SK-N-SH treated with all-trans-retinoic acid at 6 μM for 48 hours (cell line): ENCODE results near the gene PRRG4.

Source experiments
- ATAC-seq: fragments of 200-7000 bp; cut with Tn5 transposase; 3 replicates; pipeline ENCODE4 v1.9.1; 2020; ENCODE audit warnings: mild to moderate bottlenecking, moderate library complexity
- BACH2 ChIP-seq: fragments of 250-450 bp; sonication (Bioruptor Pico); IDR thresholded peaks from 2 replicates; pipeline ENCODE4 v1.9.0; 2021; ENCODE audit warnings: mild to moderate bottlenecking, borderline replicate concordance
- CSDC2 ChIP-seq: fragments of 250-450 bp; sonication (Bioruptor Pico); IDR thresholded peaks from 2 replicates; pipeline ENCODE4 v1.5.0; 2020; ENCODE audit warnings: mild to moderate bottlenecking, moderate library complexity
- GLIS3 ChIP-seq: fragments of 250-450 bp; sonication (Bioruptor Pico); IDR thresholded peaks from 2 replicates; pipeline ENCODE4 v1.5.0; 2020; ENCODE audit warnings: mild to moderate bottlenecking, moderate library complexity
- ISL1 ChIP-seq: fragments of 250-450 bp; sonication (Bioruptor Pico); IDR thresholded peaks from 2 replicates; pipeline ENCODE4 v2.1.2; 2022; ENCODE audit warnings: mild to moderate bottlenecking, moderate library complexity
- OSR1 ChIP-seq: fragments of 250-450 bp; sonication (Bioruptor Pico); IDR thresholded peaks from 2 replicates; pipeline ENCODE4 v1.8.0; 2022; ENCODE audit warnings: moderate library complexity, mild to moderate bottlenecking, inconsistent platforms
- RARB ChIP-seq: fragments of 250-450 bp; sonication (Bioruptor Pico); IDR thresholded peaks from 2 replicates; pipeline ENCODE4 v1.8.0; 2021; ENCODE audit warnings: mild to moderate bottlenecking, moderate library complexity
- SNAI2 ChIP-seq: fragments of 250-450 bp; sonication (Bioruptor Pico); IDR thresholded peaks from 2 replicates; pipeline ENCODE4 v1.5.0; 2020; ENCODE audit warnings: mild to moderate bottlenecking, moderate library complexity
- TCF4 ChIP-seq: fragments of 250-450 bp; sonication (Bioruptor Pico); IDR thresholded peaks from 2 replicates; pipeline ENCODE4 v1.8.0; 2021; ENCODE audit warnings: mild to moderate bottlenecking, moderate library complexity, borderline replicate concordance
- TOX ChIP-seq: fragments of 250-450 bp; sonication (Bioruptor Pico); IDR thresholded peaks from 2 replicates; pipeline ENCODE4 v1.8.0; 2021; ENCODE audit warnings: mild to moderate bottlenecking, moderate library complexity, borderline replicate concordance
- ZC3H10 ChIP-seq: fragments of 250-450 bp; sonication (Bioruptor Pico); IDR thresholded peaks from 2 replicates; pipeline ENCODE4 v1.5.1; 2021; ENCODE audit warnings: mild to moderate bottlenecking, moderate library complexity
- ZFP3 ChIP-seq: fragments of 250-450 bp; sonication (Bioruptor Pico); IDR thresholded peaks from 2 replicates; pipeline ENCODE4 v1.5.0; 2020; ENCODE audit warnings: mild to moderate bottlenecking, moderate library complexity
- ZFP30 ChIP-seq: fragments of 450-650 bp; formaldehyde crosslinking; IDR thresholded peaks from 2 replicates; pipeline ENCODE4 v1.5.0; 2022; ENCODE audit warnings: mild to moderate bottlenecking, moderate library complexity
- ZNF565 ChIP-seq: fragments of 450-650 bp; formaldehyde crosslinking; conservative IDR thresholded peaks from 2 replicates; pipeline ENCODE4 v1.5.0; 2020; ENCODE audit warnings: low read depth, mild to moderate bottlenecking, moderate library complexity
- ZNF70 ChIP-seq: fragments of 450-650 bp; formaldehyde crosslinking; IDR thresholded peaks from 2 replicates; pipeline ENCODE4 v1.5.0; 2020; ENCODE audit warnings: mild to moderate bottlenecking, moderate library complexity
- ZNF8 ChIP-seq: fragments of 450-650 bp; formaldehyde crosslinking; IDR thresholded peaks from 2 replicates; pipeline ENCODE4 v1.5.0; 2020; ENCODE audit warnings: mild to moderate bottlenecking, moderate library complexity
- TF ChIP-seq, protein P1 (sequence below): fragments of 250-450 bp; sonication (Bioruptor Pico); IDR thresholded peaks from 2 replicates; pipeline ENCODE4 v1.5.0; 2020; ENCODE audit warnings: mild to moderate bottlenecking, moderate library complexity
- TF ChIP-seq, protein P2 (sequence below): fragments of 250-450 bp; sonication (Bioruptor Pico); IDR thresholded peaks from 2 replicates; pipeline ENCODE4 v1.5.1; 2020; ENCODE audit warnings: low read depth, mild to moderate bottlenecking, moderate library complexity
- TF ChIP-seq, protein P3 (sequence below): fragments of 250-450 bp; sonication (Bioruptor Pico); IDR thresholded peaks from 2 replicates; pipeline ENCODE4 v1.5.1; 2021; ENCODE audit warnings: mild to moderate bottlenecking, moderate library complexity
- TF ChIP-seq, protein P4 (sequence below): fragments of 250-450 bp; sonication (Bioruptor Pico); IDR thresholded peaks from 2 replicates; pipeline ENCODE4 v1.8.0; 2021; ENCODE audit warnings: low read depth, mild to moderate bottlenecking, moderate library complexity, borderline replicate concordance
- TF ChIP-seq, protein P5 (sequence below): fragments of 250-450 bp; sonication (Bioruptor Pico); IDR thresholded peaks from 2 replicates; pipeline ENCODE4 v1.8.0; 2020; ENCODE audit warnings: mild to moderate bottlenecking, moderate library complexity, borderline replicate concordance

Gene PRRG4

DNA sequence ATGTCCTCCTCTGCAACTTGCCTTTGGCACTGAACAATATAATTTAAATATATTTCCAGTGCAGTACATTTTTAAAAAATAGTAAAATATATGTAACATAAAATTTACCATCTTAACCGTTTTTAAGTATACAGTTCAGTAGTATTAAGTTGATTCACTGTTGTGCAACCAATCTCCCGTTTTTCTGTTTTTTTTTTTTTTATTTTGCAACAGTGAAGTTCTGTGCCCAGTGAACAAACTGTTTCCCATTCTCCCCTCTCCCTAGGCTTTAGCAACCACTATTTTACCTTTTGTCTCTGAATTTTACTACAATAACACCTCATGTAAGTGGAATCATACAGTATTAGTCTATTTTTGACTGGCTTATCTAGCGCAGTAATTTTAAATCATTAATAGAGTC lies 13.8 kb downstream of the PRRG4 start:
- TF ChIP-seq TCF4 (CRISPR knock-in tag) (no peak), TOX (CRISPR knock-in tag) (no peak), BACH2 (CRISPR knock-in tag) (no peak), ZNF70 (no peak), ZFP30 (CRISPR knock-in tag) (no peak), OSR1 (CRISPR knock-in tag) (no peak), ZNF565 (no peak), GLIS3 (CRISPR knock-in tag) (no peak), ZC3H10 (CRISPR knock-in tag) (no peak), CSDC2 (CRISPR knock-in tag) (no peak), ISL1 (CRISPR knock-in tag) (no peak), SNAI2 (no peak), ZFP3 (no peak), ZNF8 (CRISPR knock-in tag) (no peak), RARB (no peak)
- TF ChIP-seq, protein P1, sequence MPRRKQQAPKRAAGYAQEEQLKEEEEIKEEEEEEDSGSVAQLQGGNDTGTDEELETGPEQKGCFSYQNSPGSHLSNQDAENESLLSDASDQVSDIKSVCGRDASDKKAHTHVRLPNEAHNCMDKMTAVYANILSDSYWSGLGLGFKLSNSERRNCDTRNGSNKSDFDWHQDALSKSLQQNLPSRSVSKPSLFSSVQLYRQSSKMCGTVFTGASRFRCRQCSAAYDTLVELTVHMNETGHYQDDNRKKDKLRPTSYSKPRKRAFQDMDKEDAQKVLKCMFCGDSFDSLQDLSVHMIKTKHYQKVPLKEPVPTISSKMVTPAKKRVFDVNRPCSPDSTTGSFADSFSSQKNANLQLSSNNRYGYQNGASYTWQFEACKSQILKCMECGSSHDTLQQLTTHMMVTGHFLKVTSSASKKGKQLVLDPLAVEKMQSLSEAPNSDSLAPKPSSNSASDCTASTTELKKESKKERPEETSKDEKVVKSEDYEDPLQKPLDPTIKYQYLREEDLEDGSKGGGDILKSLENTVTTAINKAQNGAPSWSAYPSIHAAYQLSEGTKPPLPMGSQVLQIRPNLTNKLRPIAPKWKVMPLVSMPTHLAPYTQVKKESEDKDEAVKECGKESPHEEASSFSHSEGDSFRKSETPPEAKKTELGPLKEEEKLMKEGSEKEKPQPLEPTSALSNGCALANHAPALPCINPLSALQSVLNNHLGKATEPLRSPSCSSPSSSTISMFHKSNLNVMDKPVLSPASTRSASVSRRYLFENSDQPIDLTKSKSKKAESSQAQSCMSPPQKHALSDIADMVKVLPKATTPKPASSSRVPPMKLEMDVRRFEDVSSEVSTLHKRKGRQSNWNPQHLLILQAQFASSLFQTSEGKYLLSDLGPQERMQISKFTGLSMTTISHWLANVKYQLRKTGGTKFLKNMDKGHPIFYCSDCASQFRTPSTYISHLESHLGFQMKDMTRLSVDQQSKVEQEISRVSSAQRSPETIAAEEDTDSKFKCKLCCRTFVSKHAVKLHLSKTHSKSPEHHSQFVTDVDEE = no peak
- TF ChIP-seq, protein P2, sequence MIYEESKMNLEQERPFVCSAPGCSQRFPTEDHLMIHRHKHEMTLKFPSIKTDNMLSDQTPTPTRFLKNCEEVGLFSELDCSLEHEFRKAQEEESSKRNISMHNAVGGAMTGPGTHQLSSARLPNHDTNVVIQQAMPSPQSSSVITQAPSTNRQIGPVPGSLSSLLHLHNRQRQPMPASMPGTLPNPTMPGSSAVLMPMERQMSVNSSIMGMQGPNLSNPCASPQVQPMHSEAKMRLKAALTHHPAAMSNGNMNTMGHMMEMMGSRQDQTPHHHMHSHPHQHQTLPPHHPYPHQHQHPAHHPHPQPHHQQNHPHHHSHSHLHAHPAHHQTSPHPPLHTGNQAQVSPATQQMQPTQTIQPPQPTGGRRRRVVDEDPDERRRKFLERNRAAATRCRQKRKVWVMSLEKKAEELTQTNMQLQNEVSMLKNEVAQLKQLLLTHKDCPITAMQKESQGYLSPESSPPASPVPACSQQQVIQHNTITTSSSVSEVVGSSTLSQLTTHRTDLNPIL (CRISPR knock-in tag) = no peak
- TF ChIP-seq, protein P3, sequence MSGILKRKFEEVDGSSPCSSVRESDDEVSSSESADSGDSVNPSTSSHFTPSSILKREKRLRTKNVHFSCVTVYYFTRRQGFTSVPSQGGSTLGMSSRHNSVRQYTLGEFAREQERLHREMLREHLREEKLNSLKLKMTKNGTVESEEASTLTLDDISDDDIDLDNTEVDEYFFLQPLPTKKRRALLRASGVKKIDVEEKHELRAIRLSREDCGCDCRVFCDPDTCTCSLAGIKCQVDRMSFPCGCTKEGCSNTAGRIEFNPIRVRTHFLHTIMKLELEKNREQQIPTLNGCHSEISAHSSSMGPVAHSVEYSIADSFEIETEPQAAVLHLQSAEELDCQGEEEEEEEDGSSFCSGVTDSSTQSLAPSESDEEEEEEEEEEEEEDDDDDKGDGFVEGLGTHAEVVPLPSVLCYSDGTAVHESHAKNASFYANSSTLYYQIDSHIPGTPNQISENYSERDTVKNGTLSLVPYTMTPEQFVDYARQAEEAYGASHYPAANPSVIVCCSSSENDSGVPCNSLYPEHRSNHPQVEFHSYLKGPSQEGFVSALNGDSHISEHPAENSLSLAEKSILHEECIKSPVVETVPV = no peak
- no peak for ATAC-seq

DNA sequence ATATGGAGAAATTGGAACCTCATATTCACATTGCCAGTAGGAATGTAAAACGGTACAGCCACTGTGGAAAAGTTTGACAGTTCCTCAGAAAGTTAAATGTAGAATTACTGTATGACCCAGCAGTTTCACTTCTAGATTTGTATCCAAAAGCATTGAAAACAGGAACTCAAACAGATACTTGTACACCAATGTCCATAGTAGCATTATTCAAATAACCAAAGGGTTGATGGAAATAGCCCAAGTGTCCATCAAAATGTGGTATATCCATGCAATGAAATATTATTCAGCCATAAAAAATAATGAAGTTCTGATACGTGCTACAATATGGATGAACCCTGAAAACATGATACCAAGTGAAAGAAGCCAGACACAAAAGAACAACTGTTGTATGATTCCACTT lies 17.8 kb downstream of the PRRG4 start:
- ATAC-seq = no peak
- TF ChIP-seq, protein P1 = no peak
- peak; percentile 78 for TF ChIP-seq ZNF8 (CRISPR knock-in tag)

DNA sequence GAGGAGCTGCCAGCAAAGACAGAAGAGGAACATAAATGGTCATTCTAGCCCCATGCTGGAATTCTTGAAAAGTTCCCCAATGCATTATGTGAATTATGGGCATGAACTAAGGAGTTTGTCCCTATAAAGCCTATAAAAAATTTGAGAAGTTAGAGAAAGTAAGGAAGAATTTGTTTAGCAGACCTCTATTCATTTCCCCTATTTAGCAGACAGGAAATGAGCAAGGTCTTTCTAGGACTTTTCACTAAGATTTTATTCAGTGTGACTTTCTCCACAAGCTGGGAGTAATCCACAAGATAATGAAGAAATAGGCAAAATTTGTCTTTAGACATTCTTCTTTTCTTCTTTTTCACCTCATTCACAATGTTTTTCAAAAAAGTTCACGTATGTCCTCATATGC lies 20.0 kb downstream of the PRRG4 start:
- no peak for ATAC-seq
- TF ChIP-seq, protein P3 = no peak
- TF ChIP-seq CSDC2 (CRISPR knock-in tag) (no peak), RARB (no peak), GLIS3 (CRISPR knock-in tag) (no peak), ZNF8 (CRISPR knock-in tag) (no peak), ZFP30 (CRISPR knock-in tag) (no peak), ISL1 (CRISPR knock-in tag) (no peak)
- TF ChIP-seq, protein P2 (CRISPR knock-in tag) = no peak
- TF ChIP-seq, protein P4, sequence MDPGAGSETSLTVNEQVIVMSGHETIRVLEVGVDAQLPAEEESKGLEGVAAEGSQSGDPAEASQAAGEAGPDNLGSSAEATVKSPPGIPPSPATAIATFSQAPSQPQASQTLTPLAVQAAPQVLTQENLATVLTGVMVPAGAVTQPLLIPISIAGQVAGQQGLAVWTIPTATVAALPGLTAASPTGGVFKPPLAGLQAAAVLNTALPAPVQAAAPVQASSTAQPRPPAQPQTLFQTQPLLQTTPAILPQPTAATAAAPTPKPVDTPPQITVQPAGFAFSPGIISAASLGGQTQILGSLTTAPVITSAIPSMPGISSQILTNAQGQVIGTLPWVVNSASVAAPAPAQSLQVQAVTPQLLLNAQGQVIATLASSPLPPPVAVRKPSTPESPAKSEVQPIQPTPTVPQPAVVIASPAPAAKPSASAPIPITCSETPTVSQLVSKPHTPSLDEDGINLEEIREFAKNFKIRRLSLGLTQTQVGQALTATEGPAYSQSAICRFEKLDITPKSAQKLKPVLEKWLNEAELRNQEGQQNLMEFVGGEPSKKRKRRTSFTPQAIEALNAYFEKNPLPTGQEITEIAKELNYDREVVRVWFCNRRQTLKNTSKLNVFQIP = no peak
- TF ChIP-seq, protein P5, sequence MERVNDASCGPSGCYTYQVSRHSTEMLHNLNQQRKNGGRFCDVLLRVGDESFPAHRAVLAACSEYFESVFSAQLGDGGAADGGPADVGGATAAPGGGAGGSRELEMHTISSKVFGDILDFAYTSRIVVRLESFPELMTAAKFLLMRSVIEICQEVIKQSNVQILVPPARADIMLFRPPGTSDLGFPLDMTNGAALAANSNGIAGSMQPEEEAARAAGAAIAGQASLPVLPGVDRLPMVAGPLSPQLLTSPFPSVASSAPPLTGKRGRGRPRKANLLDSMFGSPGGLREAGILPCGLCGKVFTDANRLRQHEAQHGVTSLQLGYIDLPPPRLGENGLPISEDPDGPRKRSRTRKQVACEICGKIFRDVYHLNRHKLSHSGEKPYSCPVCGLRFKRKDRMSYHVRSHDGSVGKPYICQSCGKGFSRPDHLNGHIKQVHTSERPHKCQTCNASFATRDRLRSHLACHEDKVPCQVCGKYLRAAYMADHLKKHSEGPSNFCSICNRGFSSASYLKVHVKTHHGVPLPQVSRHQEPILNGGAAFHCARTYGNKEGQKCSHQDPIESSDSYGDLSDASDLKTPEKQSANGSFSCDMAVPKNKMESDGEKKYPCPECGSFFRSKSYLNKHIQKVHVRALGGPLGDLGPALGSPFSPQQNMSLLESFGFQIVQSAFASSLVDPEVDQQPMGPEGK (CRISPR knock-in tag) = no peak
- TF ChIP-seq, protein P1 = no peak
